ENCODE data around the gene INAVA. TPM values are rescaled to one million over a fixed set of nuclear protein-coding genes. Genes with fewer than 3 reads are reported as not detected.

INAVA gene
- total and polyA plus RNA-seq, 2 of the 13 experiments (the other 11 are each of a cell fraction or from before 2014, with no cell fraction given), result 6.0 to 13.5 TPM

DNA sequence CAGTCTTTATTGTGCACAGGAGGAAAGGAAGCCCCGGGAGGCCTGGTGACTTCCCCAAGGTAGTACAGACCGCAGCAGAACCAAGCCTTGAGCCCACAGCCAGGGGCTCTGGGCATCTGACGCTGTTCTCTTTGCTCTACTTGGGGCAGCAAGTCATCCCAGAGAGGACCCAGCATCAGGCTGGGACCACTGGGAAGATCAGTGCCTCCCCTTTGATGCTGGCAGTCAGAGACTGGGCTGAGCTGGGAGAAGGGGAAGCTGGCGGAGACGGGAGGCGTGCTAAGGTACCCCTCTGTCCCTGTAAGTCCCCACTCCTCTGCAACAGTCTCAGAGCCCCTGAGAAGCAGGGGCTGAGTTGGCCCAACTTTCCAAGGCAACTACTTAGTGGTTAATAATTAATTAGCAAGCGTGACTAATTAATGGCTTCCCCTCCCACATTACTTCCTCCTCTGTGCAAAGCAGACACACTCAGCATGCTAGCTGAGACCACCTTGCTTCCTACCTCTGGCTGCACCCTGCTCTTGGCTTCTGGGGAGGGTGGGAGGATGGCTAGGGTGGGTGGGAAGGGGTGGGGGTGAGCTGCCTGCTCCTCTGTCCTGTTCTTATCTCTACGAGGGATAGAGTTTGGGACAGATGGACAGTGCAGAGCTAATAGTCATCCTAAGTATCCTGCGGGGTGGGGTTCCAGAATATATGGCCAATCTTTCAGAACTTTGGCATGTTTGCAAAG, 1.3 kb downstream of the INAVA start (continued):
- TF ChIP-seq, protein P1, sequence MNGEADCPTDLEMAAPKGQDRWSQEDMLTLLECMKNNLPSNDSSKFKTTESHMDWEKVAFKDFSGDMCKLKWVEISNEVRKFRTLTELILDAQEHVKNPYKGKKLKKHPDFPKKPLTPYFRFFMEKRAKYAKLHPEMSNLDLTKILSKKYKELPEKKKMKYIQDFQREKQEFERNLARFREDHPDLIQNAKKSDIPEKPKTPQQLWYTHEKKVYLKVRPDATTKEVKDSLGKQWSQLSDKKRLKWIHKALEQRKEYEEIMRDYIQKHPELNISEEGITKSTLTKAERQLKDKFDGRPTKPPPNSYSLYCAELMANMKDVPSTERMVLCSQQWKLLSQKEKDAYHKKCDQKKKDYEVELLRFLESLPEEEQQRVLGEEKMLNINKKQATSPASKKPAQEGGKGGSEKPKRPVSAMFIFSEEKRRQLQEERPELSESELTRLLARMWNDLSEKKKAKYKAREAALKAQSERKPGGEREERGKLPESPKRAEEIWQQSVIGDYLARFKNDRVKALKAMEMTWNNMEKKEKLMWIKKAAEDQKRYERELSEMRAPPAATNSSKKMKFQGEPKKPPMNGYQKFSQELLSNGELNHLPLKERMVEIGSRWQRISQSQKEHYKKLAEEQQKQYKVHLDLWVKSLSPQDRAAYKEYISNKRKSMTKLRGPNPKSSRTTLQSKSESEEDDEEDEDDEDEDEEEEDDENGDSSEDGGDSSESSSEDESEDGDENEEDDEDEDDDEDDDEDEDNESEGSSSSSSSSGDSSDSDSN (CRISPR knock-in tag; IDR thresholded peaks at IDR 0.05), result 0 out of 2 replicates have a peak, but pooled peaks have one; percentile 9
- TF ChIP-seq ELF3 (CRISPR knock-in tag; IDR thresholded peaks at IDR 0.05) (0 out of 2 replicates have a peak, but pooled peaks have one; percentile 25), ZNF253 (CRISPR knock-in tag; IDR thresholded peaks at IDR 0.05; ENCODE audit: borderline replicate concordance) (0 out of 2 replicates have a peak, but pooled peaks have one; percentile 24), MXD4 (CRISPR knock-in tag; IDR thresholded peaks at IDR 0.05) (0 out of 2 replicates have a peak, but pooled peaks have one; percentile 23), POLR2A (IDR thresholded peaks at IDR 0.05; ENCODE audit: insufficient read depth in 1 of 2, low read depth in 2 of 2, low read length in 2 of 2) (peak; percentile 66 to 67; a peak in 3 of 4 replicates), KLF11 (CRISPR knock-in tag; IDR thresholded peaks at IDR 0.05) (no peak), RBFOX2 (IDR thresholded peaks at IDR 0.05; ENCODE audit: low read depth, low read length) (0 out of 2 replicates have a peak, but pooled peaks have one; percentile 12)

DNA sequence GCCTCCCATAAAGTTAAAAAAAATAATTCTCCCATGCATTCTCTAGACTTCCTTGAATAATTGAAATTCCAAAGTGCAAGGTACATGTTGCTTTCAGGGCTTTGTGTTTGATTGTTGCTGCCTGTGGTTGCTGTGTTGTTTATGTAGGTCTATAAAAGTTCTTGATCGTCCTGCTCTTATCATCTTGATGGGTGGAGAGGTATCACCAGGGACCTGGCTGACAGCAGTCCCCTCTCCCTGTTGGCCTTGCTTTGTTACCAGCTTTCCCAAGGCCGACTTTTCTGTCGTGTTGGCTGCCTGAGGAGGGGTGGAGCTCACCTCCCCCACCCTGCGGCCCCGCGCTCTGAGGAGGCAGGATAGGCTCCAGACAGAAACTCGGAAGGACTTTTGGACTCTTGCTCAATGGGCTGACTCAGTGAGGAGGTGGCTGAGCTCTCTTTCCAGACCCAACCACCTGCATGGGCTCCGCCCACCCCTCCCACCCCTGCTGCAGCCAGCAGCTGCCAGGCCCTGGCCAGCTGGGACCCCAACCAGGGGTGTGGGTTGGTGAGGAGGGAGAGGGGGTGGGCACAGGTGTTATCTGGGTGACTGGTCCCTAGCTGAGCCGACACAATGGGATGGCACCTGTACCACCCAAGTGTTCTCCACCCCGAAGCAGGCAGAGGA, 2.0 kb downstream of the INAVA start:
- Histone ChIP-seq H3K27me3 (ENCODE audit: control insufficient read depth in 1 of 2, insufficient read depth in 2 of 2, low read length in 2 of 2) (no peaks in the 10 kb centered on the region), H3K4me2 (ENCODE audit: low read depth, low read length) (peak overlapping the region; percentile 87), H3K9ac (ENCODE audit: insufficient read depth, low read depth, low read length) (peak overlapping the region; percentile 48), H3K36me3 (replicated peaks in 1 of 2; ENCODE audit: control insufficient read depth in 1 of 2, insufficient read depth in 2 of 2, low read length in 2 of 2) (peaks cover 6 to 16% of the 10 kb centered on the region in 2 experiments; a peak in 4 of 5 replicates), H3K4me1 (ENCODE audit: insufficient read depth, low read length) (peaks cover 88% of the 10 kb centered on the region), H3K27ac (ENCODE audit: extremely low read length, insufficient read depth, low read length) (peak overlapping the region; percentile 79), H3K79me2 (ENCODE audit: insufficient read depth, low read length) (peaks cover 19% of the 10 kb centered on the region), H4K20me1 (ENCODE audit: insufficient read depth, low read length) (no peaks in the 10 kb centered on the region), H3K9me3 (ENCODE audit: low read length) (no peaks in the 10 kb centered on the region), H2AFZ (ENCODE audit: low read length) (no peak overlapping the region), H3K4me3 (replicated peaks in 1 of 3; ENCODE audit: insufficient read depth in 1 of 3, low read depth in 2 of 3, low read length in 3 of 3) (peak overlapping the region; percentile 15 to 76 (median 61); a peak in 5 of 6 replicates)
- ATAC-seq, result peak; percentile 46
- FAIRE-seq, result peak; percentile 95
- intact Hi-C loops (cut with micrococcal nuclease; ENCODE audit: unreplicated experiment), result loop anchor here (10.0 kb wide), 1 partner anchor 218 kb away; the partner anchor contains the start of gene CACNA1S
- POLR2A ChIA-PET, result interaction anchor here (0.6 to 4.6 kb wide), 14 partner anchors 9 to 595 kb away, joined by 3 to 129 read pairs (median 4); partner anchors contain the start of gene DDX59
- in situ Hi-C loops (cut with HindIII; ENCODE audit: extremely low pct_ligation_motif_present, low pct_unique_long_range_greater_than_20kb), result no loop called here
- no TSS peak for BruUV-seq (replicated peaks)
- peak; percentile 93 for DNase-seq (ENCODE audit: low spot score)
- WGBS (ENCODE audit: low lambda C conversion rate), result 4% methylated on average over 5 of the region's 10 CpGs
- CTCF ChIA-PET (ENCODE audit: low intra/inter-chr PET ratio, low total read pairs), result no interaction called here
- peak; percentile 99 for TF ChIP-seq HNF4A (CRISPR knock-in tag; IDR thresholded peaks at IDR 0.05)
- TF ChIP-seq SMAD1 (CRISPR knock-in tag; IDR thresholded peaks at IDR 0.05; ENCODE audit: borderline replicate concordance, low read depth), result no peak
- TF ChIP-seq SNRNP70 (IDR thresholded peaks at IDR 0.05; ENCODE audit: low read depth, low read length), result no peak
- TF ChIP-seq, protein P2, sequence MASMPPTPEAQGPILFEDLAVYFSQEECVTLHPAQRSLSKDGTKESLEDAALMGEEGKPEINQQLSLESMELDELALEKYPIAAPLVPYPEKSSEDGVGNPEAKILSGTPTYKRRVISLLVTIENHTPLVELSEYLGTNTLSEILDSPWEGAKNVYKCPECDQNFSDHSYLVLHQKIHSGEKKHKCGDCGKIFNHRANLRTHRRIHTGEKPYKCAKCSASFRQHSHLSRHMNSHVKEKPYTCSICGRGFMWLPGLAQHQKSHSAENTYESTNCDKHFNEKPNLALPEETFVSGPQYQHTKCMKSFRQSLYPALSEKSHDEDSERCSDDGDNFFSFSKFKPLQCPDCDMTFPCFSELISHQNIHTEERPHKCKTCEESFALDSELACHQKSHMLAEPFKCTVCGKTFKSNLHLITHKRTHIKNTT (CRISPR knock-in tag; IDR thresholded peaks at IDR 0.05), result no peak
- TF ChIP-seq, protein P3, sequence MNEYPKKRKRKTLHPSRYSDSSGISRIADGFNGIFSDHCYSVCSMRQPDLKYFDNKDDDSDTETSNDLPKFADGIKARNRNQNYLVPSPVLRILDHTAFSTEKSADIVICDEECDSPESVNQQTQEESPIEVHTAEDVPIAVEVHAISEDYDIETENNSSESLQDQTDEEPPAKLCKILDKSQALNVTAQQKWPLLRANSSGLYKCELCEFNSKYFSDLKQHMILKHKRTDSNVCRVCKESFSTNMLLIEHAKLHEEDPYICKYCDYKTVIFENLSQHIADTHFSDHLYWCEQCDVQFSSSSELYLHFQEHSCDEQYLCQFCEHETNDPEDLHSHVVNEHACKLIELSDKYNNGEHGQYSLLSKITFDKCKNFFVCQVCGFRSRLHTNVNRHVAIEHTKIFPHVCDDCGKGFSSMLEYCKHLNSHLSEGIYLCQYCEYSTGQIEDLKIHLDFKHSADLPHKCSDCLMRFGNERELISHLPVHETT (CRISPR knock-in tag; conservative IDR thresholded peaks at IDR 0.05), result peak; percentile 59; the same call in 1 of the 2 replicates
- TF ChIP-seq DR1 (CRISPR knock-in tag; IDR thresholded peaks at IDR 0.05), result no peak
- no peak for TF ChIP-seq MATR3 (CRISPR knock-in tag; IDR thresholded peaks at IDR 0.05)
- peak; percentile 71; the same call in 1 of the 2 replicates for TF ChIP-seq ESRRA (CRISPR knock-in tag; IDR thresholded peaks at IDR 0.05; ENCODE audit: low read depth)
- TF ChIP-seq WIZ (CRISPR knock-in tag; IDR thresholded peaks at IDR 0.05), result no peak
- no peak for TF ChIP-seq ZNF44 (CRISPR knock-in tag; IDR thresholded peaks at IDR 0.05)
- no peak for TF ChIP-seq CHCHD3 (CRISPR knock-in tag; IDR thresholded peaks at IDR 0.05)
